ENCODE measurements around the gene MBD4. TPM values are rescaled to one million over a fixed set of nuclear protein-coding genes. Genes with fewer than 3 reads are reported as not detected.

The MBD4 gene
- total and polyA plus RNA-seq, 2 of the 4 experiments (the other 2 are of a cell fraction), result 13.8 to 15.0 TPM

DNA sequence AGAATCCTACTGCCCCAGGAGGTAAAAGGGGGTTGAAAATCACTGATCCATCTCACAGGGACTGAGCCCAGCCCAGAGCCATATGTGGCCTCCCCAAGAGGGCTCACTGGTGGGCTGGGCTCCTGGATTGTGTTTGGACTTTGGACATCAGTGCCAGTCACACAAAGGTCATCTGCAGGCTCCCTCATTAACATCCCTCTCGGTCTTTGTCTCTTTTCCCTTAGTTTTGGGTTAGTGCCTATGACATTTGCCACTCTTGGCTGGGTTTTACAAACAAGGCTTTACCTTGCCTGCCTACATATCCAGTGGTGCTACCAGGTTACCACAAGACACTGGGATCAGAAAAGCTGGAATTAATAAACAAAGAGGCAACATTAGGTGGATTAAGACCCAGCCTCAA, 28.2 kb upstream of the MBD4 start:
- Histone ChIP-seq H3K9me3 (ENCODE audit: control insufficient read depth, insufficient read depth, low read length) (no peaks in the 10 kb centered on the region), H3K4ac (ENCODE audit: low read depth, low read length) (no peak overlapping the region), H3K27ac (ENCODE audit: insufficient read depth, low read length) (no peak overlapping the region), H3K56ac (ENCODE audit: extremely low read depth, insufficient read depth, low read length) (no peak overlapping the region), H3K18ac (ENCODE audit: low read depth, low read length) (no peak overlapping the region), H2AK5ac (ENCODE audit: low read depth, low read length) (no peak overlapping the region), H2BK15ac (ENCODE audit: low read depth, low read length) (no peak overlapping the region), H3K9me1 (ENCODE audit: insufficient read depth, low read length) (peaks cover 2% of the 10 kb centered on the region; the same call in 1 of the 2 replicates), H4K91ac (ENCODE audit: insufficient read depth, low read depth, low read length) (no peak overlapping the region), H3K36me3 (ENCODE audit: control insufficient read depth, insufficient read depth, low read length) (peaks cover 8% of the 10 kb centered on the region), H3K79me1 (ENCODE audit: low read depth in 1 of 2, low read length in 2 of 2) (no peaks in the 10 kb centered on the region), H2BK20ac (ENCODE audit: low read depth, low read length) (no peak overlapping the region), H4K8ac (ENCODE audit: low read depth in 2 of 2, low read length in 2 of 2) (no peak overlapping the region), H2BK120ac (ENCODE audit: low read depth, low read length) (no peak overlapping the region), H4K20me1 (ENCODE audit: insufficient read depth, low read length) (no peaks in the 10 kb centered on the region), H3K4me3 (ENCODE audit: insufficient read depth, low read depth, low read length) (no peak overlapping the region), H3K4me1 (ENCODE audit: control insufficient read depth, insufficient read depth, low read length) (no peaks in the 10 kb centered on the region), H3K9ac (ENCODE audit: low read depth, low read length) (no peak overlapping the region), H2AK9ac (replicated peaks; ENCODE audit: low read depth, low read length, poor library complexity) (no peak overlapping the region), H2AFZ (replicated peaks; ENCODE audit: low read length, poor library complexity) (no peak overlapping the region), H4K5ac (ENCODE audit: low read depth, low read length) (no peak overlapping the region), H3K14ac (replicated peaks; ENCODE audit: low read depth, low read length) (no peak overlapping the region), H2BK5ac (ENCODE audit: low read depth, low read length, poor library complexity, severe bottlenecking) (no peak overlapping the region), H3K4me2 (ENCODE audit: low read depth, low read length) (no peak overlapping the region), H3K27me3 (ENCODE audit: control insufficient read depth, insufficient read depth, low read length) (no peaks in the 10 kb centered on the region), H3K23ac (ENCODE audit: low read depth, low read length) (no peak overlapping the region)
- TF ChIP-seq, protein P1, sequence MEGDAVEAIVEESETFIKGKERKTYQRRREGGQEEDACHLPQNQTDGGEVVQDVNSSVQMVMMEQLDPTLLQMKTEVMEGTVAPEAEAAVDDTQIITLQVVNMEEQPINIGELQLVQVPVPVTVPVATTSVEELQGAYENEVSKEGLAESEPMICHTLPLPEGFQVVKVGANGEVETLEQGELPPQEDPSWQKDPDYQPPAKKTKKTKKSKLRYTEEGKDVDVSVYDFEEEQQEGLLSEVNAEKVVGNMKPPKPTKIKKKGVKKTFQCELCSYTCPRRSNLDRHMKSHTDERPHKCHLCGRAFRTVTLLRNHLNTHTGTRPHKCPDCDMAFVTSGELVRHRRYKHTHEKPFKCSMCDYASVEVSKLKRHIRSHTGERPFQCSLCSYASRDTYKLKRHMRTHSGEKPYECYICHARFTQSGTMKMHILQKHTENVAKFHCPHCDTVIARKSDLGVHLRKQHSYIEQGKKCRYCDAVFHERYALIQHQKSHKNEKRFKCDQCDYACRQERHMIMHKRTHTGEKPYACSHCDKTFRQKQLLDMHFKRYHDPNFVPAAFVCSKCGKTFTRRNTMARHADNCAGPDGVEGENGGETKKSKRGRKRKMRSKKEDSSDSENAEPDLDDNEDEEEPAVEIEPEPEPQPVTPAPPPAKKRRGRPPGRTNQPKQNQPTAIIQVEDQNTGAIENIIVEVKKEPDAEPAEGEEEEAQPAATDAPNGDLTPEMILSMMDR (conservative IDR thresholded peaks at IDR 0.05; ENCODE audit: low read depth, low read length), result no peak
- no peak for TF ChIP-seq FOS (IDR thresholded peaks at IDR 0.05; ENCODE audit: low read depth, low read length)
- TF ChIP-seq RFX5 (IDR thresholded peaks at IDR 0.05; ENCODE audit: low read depth, low read length), result no peak
- TF ChIP-seq, protein P2, sequence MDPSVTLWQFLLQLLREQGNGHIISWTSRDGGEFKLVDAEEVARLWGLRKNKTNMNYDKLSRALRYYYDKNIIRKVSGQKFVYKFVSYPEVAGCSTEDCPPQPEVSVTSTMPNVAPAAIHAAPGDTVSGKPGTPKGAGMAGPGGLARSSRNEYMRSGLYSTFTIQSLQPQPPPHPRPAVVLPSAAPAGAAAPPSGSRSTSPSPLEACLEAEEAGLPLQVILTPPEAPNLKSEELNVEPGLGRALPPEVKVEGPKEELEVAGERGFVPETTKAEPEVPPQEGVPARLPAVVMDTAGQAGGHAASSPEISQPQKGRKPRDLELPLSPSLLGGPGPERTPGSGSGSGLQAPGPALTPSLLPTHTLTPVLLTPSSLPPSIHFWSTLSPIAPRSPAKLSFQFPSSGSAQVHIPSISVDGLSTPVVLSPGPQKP (IDR thresholded peaks at IDR 0.05; ENCODE audit: borderline replicate concordance, low read depth, low read length), result no peak
- TF ChIP-seq, protein P3, sequence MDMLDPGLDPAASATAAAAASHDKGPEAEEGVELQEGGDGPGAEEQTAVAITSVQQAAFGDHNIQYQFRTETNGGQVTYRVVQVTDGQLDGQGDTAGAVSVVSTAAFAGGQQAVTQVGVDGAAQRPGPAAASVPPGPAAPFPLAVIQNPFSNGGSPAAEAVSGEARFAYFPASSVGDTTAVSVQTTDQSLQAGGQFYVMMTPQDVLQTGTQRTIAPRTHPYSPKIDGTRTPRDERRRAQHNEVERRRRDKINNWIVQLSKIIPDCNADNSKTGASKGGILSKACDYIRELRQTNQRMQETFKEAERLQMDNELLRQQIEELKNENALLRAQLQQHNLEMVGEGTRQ (IDR thresholded peaks at IDR 0.05; ENCODE audit: low read depth, low read length), result no peak
- no peak for TF ChIP-seq MAFK (IDR thresholded peaks at IDR 0.05; ENCODE audit: low read depth, low read length)
- no peak for TF ChIP-seq CHD1 (IDR thresholded peaks at IDR 0.05; ENCODE audit: low read depth, low read length)
- no peak for TF ChIP-seq NFE2L2 (IDR thresholded peaks at IDR 0.05; ENCODE audit: low read depth, low read length)
- TF ChIP-seq SMC3 (IDR thresholded peaks at IDR 0.05; ENCODE audit: low read depth, low read length), result no peak
- DNase-seq, result no peak
- intact Hi-C loops (cut with micrococcal nuclease) (no loop called here), in situ Hi-C loops (cut with MboI; ENCODE audit: low sequenced_read_pairs) (no loop called here), dilution Hi-C loops (cut with HindIII; ENCODE audit: low sequenced_read_pairs, unreplicated experiment) (no loop called here)
- no peak for ATAC-seq (ENCODE audit: low read depth)
- no CpG with 5 or more reads among the region's 1 CpG for WGBS, 2 experiments (ENCODE audit: extremely low coverage in 2 of 2, insufficient read length in 1 of 2)
- BruUV-seq (replicated peaks), result no TSS peak
- ChIA-PET CTCF (no interaction called here), POLR2A (ENCODE audit: unreplicated experiment) (no interaction called here)

All from IMR-90 (cell line).